Measurements from ENCODE around the gene BRI3BP.

BRI3BP gene

GRCh38 chr12:124995200-124995961, 1.9 kb downstream of the BRI3BP start:
- H3K9ac ChIP-seq = no peak overlapping the region
- H3K4me1 ChIP-seq = peaks cover 10% of the 10 kb centered on the region
- H3K79me2 ChIP-seq = no peaks in the 10 kb centered on the region
- TF ChIP-seq CTCF (IDR thresholded peaks at IDR 0.05) = no peak
- no peak overlapping the region for H2AFZ ChIP-seq
- H3K4me2 ChIP-seq (ENCODE audit: low read length) = peak overlapping the region; percentile 76
- no peaks in the 10 kb centered on the region for H3K9me3 ChIP-seq (ENCODE audit: control insufficient read depth, low read length)
- H3K27ac ChIP-seq = no peak overlapping the region
- no peaks in the 10 kb centered on the region for H3K36me3 ChIP-seq (ENCODE audit: control insufficient read depth, insufficient read depth, low read length)
- no peaks in the 10 kb centered on the region for H3K27me3 ChIP-seq (ENCODE audit: control insufficient read depth, insufficient read depth, low read length)
- H3K4me3 ChIP-seq (ENCODE audit: low read depth, low read length) = no peak overlapping the region

- Histone ChIP-seq H3K27ac (no peak overlapping the region), H3K9ac (no peak overlapping the region), H3K27me3 (ENCODE audit: control insufficient read depth, insufficient read depth, low read length) (no peaks in the 10 kb centered on the region), H3K36me3 (ENCODE audit: control insufficient read depth, insufficient read depth, low read length) (no peaks in the 10 kb centered on the region), H3K4me2 (ENCODE audit: low read length) (no peak overlapping the region), H3K4me1 (peaks cover 5% of the 10 kb centered on the region), H3K9me3 (ENCODE audit: control insufficient read depth, low read length) (no peaks in the 10 kb centered on the region), H2AFZ (no peak overlapping the region), H3K4me3 (ENCODE audit: low read depth, low read length) (no peak overlapping the region), H3K79me2 (no peaks in the 10 kb centered on the region)
- TF ChIP-seq CTCF (IDR thresholded peaks at IDR 0.05) = no peak
Measured at GRCh38 chr12:124998705-124999104, 5.3 kb downstream of the BRI3BP start.

GRCh38 chr12:125001636-125002035, 8.2 kb downstream of the BRI3BP start:
- Histone ChIP-seq H3K9me3 (ENCODE audit: control insufficient read depth, low read length) (no peaks in the 10 kb centered on the region), H3K36me3 (ENCODE audit: control insufficient read depth, insufficient read depth, low read length) (no peaks in the 10 kb centered on the region), H3K27me3 (ENCODE audit: control insufficient read depth, insufficient read depth, low read length) (no peaks in the 10 kb centered on the region), H2AFZ (no peak overlapping the region), H3K4me3 (ENCODE audit: low read depth, low read length) (no peak overlapping the region), H3K9ac (no peak overlapping the region), H3K27ac (no peak overlapping the region), H3K4me2 (ENCODE audit: low read length) (no peak overlapping the region), H3K4me1 (peaks cover 7% of the 10 kb centered on the region), H3K79me2 (peaks cover 7% of the 10 kb centered on the region)
- TF ChIP-seq CTCF (IDR thresholded peaks at IDR 0.05) = no peak

GRCh38 chr12:125003021-125003420, 9.6 kb downstream of the BRI3BP start:
- no peaks in the 10 kb centered on the region for H3K9me3 ChIP-seq (ENCODE audit: control insufficient read depth, low read length)
- H3K4me2 ChIP-seq (ENCODE audit: low read length) = no peak overlapping the region
- H3K36me3 ChIP-seq (ENCODE audit: control insufficient read depth, insufficient read depth, low read length) = no peaks in the 10 kb centered on the region
- H3K27me3 ChIP-seq (ENCODE audit: control insufficient read depth, insufficient read depth, low read length) = no peaks in the 10 kb centered on the region
- no peak overlapping the region for H3K4me3 ChIP-seq (ENCODE audit: low read depth, low read length)
- H3K79me2 ChIP-seq = peaks cover 7% of the 10 kb centered on the region
- peaks cover 7% of the 10 kb centered on the region for H3K4me1 ChIP-seq
- H2AFZ ChIP-seq = no peak overlapping the region
- no peak for TF ChIP-seq CTCF (IDR thresholded peaks at IDR 0.05)
- no peak overlapping the region for H3K9ac ChIP-seq
- no peak overlapping the region for H3K27ac ChIP-seq

GRCh38 chr12:125004621-125005020, 11.2 kb downstream of the BRI3BP start:
- H3K9ac ChIP-seq = no peak overlapping the region
- peaks cover 10% of the 10 kb centered on the region for H3K79me2 ChIP-seq
- H3K4me2 ChIP-seq (ENCODE audit: low read length) = no peak overlapping the region
- no peak overlapping the region for H3K4me3 ChIP-seq (ENCODE audit: low read depth, low read length)
- peaks cover 7% of the 10 kb centered on the region for H3K4me1 ChIP-seq
- H3K36me3 ChIP-seq (ENCODE audit: control insufficient read depth, insufficient read depth, low read length) = no peaks in the 10 kb centered on the region
- H3K27me3 ChIP-seq (ENCODE audit: control insufficient read depth, insufficient read depth, low read length) = no peaks in the 10 kb centered on the region
- no peak overlapping the region for H2AFZ ChIP-seq
- H3K9me3 ChIP-seq (ENCODE audit: control insufficient read depth, low read length) = no peaks in the 10 kb centered on the region
- H3K27ac ChIP-seq = no peak overlapping the region
- TF ChIP-seq CTCF (IDR thresholded peaks at IDR 0.05) = no peak
